ENCODE data around the gene APMAP. TPM values are rescaled to one million over a fixed set of nuclear protein-coding genes. Genes with fewer than 3 reads are reported as not detected.
A peak's percentile ranks its signal among the peaks of the same experiment; 100 is the strongest.
"Not testable (repeated sequence)": the region's sequence is repeated elsewhere in the genome, so short reads cannot be mapped to it uniquely, and the experiment has no call there.

The APMAP gene
- total RNA-seq, 1 experiment from 2014 or later, result 75.3 TPM

DNA sequence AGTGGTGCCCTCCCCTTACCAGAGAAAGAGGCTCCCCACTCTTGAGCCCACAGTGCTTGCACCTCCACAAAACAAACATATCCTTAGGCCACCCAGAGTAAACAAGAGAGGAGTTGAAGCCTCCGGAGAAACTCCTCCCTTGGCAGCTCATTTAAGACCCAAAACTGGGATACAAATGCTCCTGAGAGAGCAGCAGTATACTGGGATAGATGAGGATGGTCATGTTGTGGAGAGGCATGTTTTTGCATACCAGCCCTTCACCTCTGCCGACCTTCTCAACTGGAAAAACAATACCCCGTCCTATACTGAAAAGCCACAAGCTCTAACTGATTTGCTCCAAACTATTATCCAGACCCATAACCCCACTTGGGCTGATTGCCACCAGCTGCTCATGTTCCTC is 71.8 kb downstream of the APMAP start:
- peaks cover 11% of the 10 kb centered on the region for H3K27me3 Mint-ChIP-seq (ENCODE audit: insufficient read depth, unreplicated experiment)
- H3K27ac Mint-ChIP-seq (ENCODE audit: low read depth, unreplicated experiment); H3K36me3 Mint-ChIP-seq (ENCODE audit: insufficient read depth, unreplicated experiment); intact Hi-C loops (cut with micrococcal nuclease); H3K4me1 Mint-ChIP-seq (ENCODE audit: insufficient read depth, unreplicated experiment); DNase-seq (ENCODE audit: unreplicated experiment); BruUV-seq (replicated peaks); H3K9me3 Mint-ChIP-seq (ENCODE audit: unreplicated experiment); POLR2A ChIA-PET; H3K4me3 Mint-ChIP-seq (ENCODE audit: unreplicated experiment): not testable (repeated sequence)
- CTCF ChIA-PET, result interaction anchor here (0.6 to 7.8 kb wide), 3 partner anchors 10 to 482 kb away, joined by 3 to 61 read pairs (median 3); no protein-coding TSS in a partner anchor

- H3K4me1 Mint-ChIP-seq (ENCODE audit: insufficient read depth, unreplicated experiment); H3K27ac Mint-ChIP-seq (ENCODE audit: low read depth, unreplicated experiment); H3K9me3 Mint-ChIP-seq (ENCODE audit: unreplicated experiment); POLR2A ChIA-PET; H3K27me3 Mint-ChIP-seq (ENCODE audit: insufficient read depth, unreplicated experiment); DNase-seq (ENCODE audit: unreplicated experiment); H3K4me3 Mint-ChIP-seq (ENCODE audit: unreplicated experiment); BruUV-seq (replicated peaks); H3K36me3 Mint-ChIP-seq (ENCODE audit: insufficient read depth, unreplicated experiment): not testable (repeated sequence)
- CTCF ChIA-PET, result interaction anchor here (0.6 to 7.8 kb wide), 11 partner anchors 9 to 1957 kb away, joined by 3 to 61 read pairs (median 3); no protein-coding TSS in a partner anchor
- intact Hi-C loops (cut with micrococcal nuclease), result loop anchor here (5.0 kb wide), 1 partner anchor 922 kb away; no protein-coding TSS in a partner anchor
These were observed 72.9 kb downstream of the APMAP start for GRCh38 chr20:24919665-24920064.

DNA sequence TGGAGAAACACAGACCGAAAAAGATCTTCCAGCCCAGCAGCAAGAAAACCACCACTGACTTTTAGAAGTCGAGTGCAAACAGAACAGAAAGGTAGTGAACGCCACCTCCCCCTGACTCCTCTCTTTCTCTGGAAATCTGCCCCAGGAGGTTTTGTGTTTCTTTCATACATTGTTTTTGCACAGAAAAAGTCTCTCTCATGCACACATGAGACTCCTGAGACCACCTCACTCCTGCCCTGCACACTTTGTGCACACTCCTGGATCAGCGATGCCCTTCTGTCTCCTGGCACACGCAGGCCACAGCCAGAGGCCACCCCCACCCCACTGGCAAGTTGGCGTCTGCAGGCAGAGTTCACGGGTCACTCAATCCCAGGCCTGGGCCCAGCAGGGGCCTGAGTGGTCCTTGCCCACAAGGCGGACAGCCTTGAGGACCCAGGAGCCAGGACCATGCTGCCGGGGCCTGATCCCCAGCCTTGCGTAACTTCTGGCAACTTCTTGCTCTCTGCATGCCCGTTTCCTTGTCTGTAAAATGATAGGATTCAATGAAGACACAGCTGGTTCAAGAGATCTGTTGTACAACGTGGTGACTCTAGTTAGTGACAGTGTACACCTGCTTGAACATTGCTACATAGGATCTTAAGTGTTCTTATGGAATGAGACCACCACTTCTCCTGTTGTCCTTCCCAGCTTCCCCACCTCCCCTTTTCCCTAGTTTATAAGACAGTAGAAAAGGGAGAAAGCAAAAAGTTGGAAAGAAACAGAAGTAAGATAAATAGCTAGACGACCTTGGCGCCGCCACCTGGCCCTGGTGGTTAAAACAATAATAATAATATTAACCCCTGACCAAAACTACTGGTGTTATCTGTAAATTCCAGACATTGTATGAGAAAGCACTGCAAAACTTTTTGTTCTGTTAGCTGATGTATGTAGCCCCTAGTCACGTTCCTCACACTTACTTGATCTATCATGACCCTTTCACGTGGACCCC is 73.7 kb downstream of the APMAP start:
- no peaks in the 10 kb centered on the region for H3K27me3 Mint-ChIP-seq (ENCODE audit: insufficient read depth, unreplicated experiment)
- no peaks in the 10 kb centered on the region for H3K36me3 Mint-ChIP-seq (ENCODE audit: insufficient read depth, unreplicated experiment)
- no peaks in the 10 kb centered on the region for H3K4me1 Mint-ChIP-seq (ENCODE audit: insufficient read depth, unreplicated experiment)
- no peak for DNase-seq (ENCODE audit: unreplicated experiment)
- BruUV-seq (replicated peaks), result no TSS peak
- intact Hi-C loops (cut with micrococcal nuclease), result loop anchor here (1.0 to 5.0 kb wide), 2 partner anchors 922 to 1251 kb away; no protein-coding TSS in a partner anchor
- H3K27ac Mint-ChIP-seq (ENCODE audit: low read depth, unreplicated experiment), result no peak overlapping the region
- POLR2A ChIA-PET, result no interaction called here
- no peak overlapping the region for H3K4me3 Mint-ChIP-seq (ENCODE audit: unreplicated experiment)
- TF ChIP-seq, protein P1, sequence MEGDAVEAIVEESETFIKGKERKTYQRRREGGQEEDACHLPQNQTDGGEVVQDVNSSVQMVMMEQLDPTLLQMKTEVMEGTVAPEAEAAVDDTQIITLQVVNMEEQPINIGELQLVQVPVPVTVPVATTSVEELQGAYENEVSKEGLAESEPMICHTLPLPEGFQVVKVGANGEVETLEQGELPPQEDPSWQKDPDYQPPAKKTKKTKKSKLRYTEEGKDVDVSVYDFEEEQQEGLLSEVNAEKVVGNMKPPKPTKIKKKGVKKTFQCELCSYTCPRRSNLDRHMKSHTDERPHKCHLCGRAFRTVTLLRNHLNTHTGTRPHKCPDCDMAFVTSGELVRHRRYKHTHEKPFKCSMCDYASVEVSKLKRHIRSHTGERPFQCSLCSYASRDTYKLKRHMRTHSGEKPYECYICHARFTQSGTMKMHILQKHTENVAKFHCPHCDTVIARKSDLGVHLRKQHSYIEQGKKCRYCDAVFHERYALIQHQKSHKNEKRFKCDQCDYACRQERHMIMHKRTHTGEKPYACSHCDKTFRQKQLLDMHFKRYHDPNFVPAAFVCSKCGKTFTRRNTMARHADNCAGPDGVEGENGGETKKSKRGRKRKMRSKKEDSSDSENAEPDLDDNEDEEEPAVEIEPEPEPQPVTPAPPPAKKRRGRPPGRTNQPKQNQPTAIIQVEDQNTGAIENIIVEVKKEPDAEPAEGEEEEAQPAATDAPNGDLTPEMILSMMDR (IDR thresholded peaks at IDR 0.05; ENCODE audit: unreplicated experiment), result no peak
- CTCF ChIA-PET, result interaction anchor here (0.6 to 7.8 kb wide), 21 partner anchors 8 to 1348 kb away, joined by 3 to 61 read pairs (median 3); no protein-coding TSS in a partner anchor
- H3K9me3 Mint-ChIP-seq (ENCODE audit: unreplicated experiment), result no peaks in the 10 kb centered on the region

GRCh38 chr20:24917797-24918578 is 74.6 kb downstream of the APMAP start:
- H3K9me3 Mint-ChIP-seq (ENCODE audit: unreplicated experiment), result no peaks in the 10 kb centered on the region
- H3K27me3 Mint-ChIP-seq (ENCODE audit: insufficient read depth, unreplicated experiment), result no peaks in the 10 kb centered on the region
- H3K4me1 Mint-ChIP-seq (ENCODE audit: insufficient read depth, unreplicated experiment), result no peaks in the 10 kb centered on the region
- H3K27ac Mint-ChIP-seq (ENCODE audit: low read depth, unreplicated experiment), result no peak overlapping the region
- BruUV-seq (replicated peaks), result no TSS peak
- POLR2A ChIA-PET, result no interaction called here
- TF ChIP-seq, protein P1 (IDR thresholded peaks at IDR 0.05; ENCODE audit: unreplicated experiment), result peak; percentile 75
- CTCF ChIA-PET, result interaction anchor here (0.6 to 7.8 kb wide), 14 partner anchors 10 to 1310 kb away, joined by 3 to 61 read pairs (median 3); no protein-coding TSS in a partner anchor
- DNase-seq (ENCODE audit: unreplicated experiment), result peak; percentile 42
- H3K36me3 Mint-ChIP-seq (ENCODE audit: insufficient read depth, unreplicated experiment), result no peaks in the 10 kb centered on the region
- intact Hi-C loops (cut with micrococcal nuclease), result loop anchor here (1.0 to 5.0 kb wide), 2 partner anchors 921 to 1250 kb away; no protein-coding TSS in a partner anchor
- no peak overlapping the region for H3K4me3 Mint-ChIP-seq (ENCODE audit: unreplicated experiment)

Measured in MCF 10A (cell line).